GM18519 (cell line): ENCODE results near the gene SLC4A4.

Source experiments
- ATAC-seq: cut with Tn5 transposase; IDR thresholded peaks from one replicate; pipeline ENCODE4 v1.9.1; 2021; ENCODE audit warnings: mild to moderate bottlenecking, moderate library complexity; ENCODE audit not compliant: unreplicated experiment, low FRiP score

SLC4A4 gene

GRCh38 chr4:71356924-71357663 is 18.3 kb downstream of the SLC4A4 start:
- ATAC-seq, result no peak

- ATAC-seq, result no peak
Measured at GRCh38 chr4:71360844-71361243, 22.0 kb downstream of the SLC4A4 start.

- no peak for ATAC-seq
Measured at GRCh38 chr4:71361476-71361875, 22.7 kb downstream of the SLC4A4 start.

GRCh38 chr4:71366766-71367165 is 27.9 kb downstream of the SLC4A4 start:
- no peak for ATAC-seq

GRCh38 chr4:71367546-71367945 is 28.7 kb downstream of the SLC4A4 start:
- no peak for ATAC-seq

- ATAC-seq, result no peak
Measured at GRCh38 chr4:71368906-71369305, 30.1 kb downstream of the SLC4A4 start.

- no peak for ATAC-seq
Measured at GRCh38 chr4:71369536-71369935, 30.7 kb downstream of the SLC4A4 start.

GRCh38 chr4:71375494-71375893 is 36.7 kb downstream of the SLC4A4 start:
- ATAC-seq, result no peak

GRCh38 chr4:71377561-71377960 is 38.7 kb downstream of the SLC4A4 start:
- no peak for ATAC-seq

- ATAC-seq, result no peak
Measured at GRCh38 chr4:71379126-71379525, 40.3 kb downstream of the SLC4A4 start.

GRCh38 chr4:71380788-71381187 is 42.0 kb downstream of the SLC4A4 start:
- ATAC-seq, result no peak

- no peak for ATAC-seq
Measured at GRCh38 chr4:71382125-71382899, 43.5 kb downstream of the SLC4A4 start.

GRCh38 chr4:71382900-71383560 is 44.2 kb downstream of the SLC4A4 start:
- ATAC-seq, result no peak

GRCh38 chr4:71383984-71384383 is 45.2 kb downstream of the SLC4A4 start:
- ATAC-seq, result no peak

GRCh38 chr4:71389149-71389827 is 50.5 kb downstream of the SLC4A4 start:
- no peak for ATAC-seq

GRCh38 chr4:71392109-71392508 is 53.3 kb downstream of the SLC4A4 start:
- ATAC-seq, result no peak

- no peak for ATAC-seq
Measured at GRCh38 chr4:71396382-71396781, 57.6 kb downstream of the SLC4A4 start.

- ATAC-seq, result no peak
Measured at GRCh38 chr4:71400810-71401209, 62.0 kb downstream of the SLC4A4 start.

- ATAC-seq, result no peak
Measured at GRCh38 chr4:71402616-71403015, 63.8 kb downstream of the SLC4A4 start.

GRCh38 chr4:71404049-71404448 is 65.2 kb downstream of the SLC4A4 start:
- no peak for ATAC-seq

GRCh38 chr4:71405791-71406190 is 67.0 kb downstream of the SLC4A4 start:
- no peak for ATAC-seq
